ENCODE measurements around the gene ZNF367.

Gene ZNF367

DNA sequence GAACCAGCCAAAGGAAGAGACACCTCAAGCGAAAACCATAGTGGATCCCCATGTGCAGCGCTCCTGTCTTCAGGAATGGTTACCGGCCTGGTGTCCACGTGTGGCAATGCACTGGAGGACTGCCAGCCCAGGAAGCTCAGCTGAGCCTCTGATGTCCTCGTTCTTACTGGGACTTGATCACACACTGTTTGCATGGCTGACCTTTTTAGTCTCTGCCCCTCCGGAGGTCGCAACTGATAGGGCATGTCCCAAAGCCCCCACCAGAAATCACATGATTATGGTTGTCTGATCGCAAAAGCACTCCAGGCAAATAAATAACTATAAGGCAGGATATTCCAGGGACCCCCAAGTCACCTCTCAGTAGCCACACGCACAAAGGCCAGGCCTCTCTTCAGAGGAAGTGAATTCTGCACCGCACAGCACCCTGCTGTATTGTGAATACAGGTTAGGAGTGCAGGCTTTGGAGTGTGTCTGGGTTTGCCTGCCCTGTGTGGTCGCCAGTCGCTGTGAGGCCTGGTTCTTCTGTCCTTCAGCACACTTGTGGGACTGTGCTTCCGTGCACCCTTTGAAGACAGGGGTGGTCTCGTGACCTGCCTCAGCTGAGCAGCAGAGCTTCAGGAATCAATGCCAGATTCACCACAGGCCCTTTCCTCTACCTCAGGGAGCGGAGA is 18.4 kb upstream of the ZNF367 start:
- DNase-seq, result no peak

GRCh38 chr9:96436063-96436455 is 17.9 kb upstream of the ZNF367 start:
- no peak for DNase-seq

DNA sequence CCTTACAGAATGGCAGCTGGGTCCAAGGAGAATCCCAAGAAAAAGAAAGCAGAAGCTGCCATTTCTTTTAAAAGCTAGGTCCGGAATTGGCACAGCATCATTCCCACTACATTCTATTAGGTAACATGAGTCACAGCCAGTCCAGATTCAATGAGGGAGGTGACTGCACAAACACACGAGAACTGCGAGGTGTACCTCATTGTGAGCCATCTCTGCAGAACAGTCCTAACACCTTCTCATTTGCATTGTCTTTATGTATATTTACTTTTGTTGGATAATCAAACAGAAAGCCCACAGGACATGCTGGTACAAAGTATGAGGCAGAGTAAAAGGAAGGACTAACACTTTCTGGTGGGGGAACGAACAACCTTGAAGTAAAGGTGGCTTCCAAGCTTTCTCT is 17.2 kb upstream of the ZNF367 start:
- DNase-seq, result no peak

GRCh38 chr9:96430377-96430776 is 12.2 kb upstream of the ZNF367 start:
- DNase-seq, result no peak

- DNase-seq, result no peak
Observed at GRCh38 chr9:96429732-96430131, 11.6 kb upstream of the ZNF367 start.

DNA sequence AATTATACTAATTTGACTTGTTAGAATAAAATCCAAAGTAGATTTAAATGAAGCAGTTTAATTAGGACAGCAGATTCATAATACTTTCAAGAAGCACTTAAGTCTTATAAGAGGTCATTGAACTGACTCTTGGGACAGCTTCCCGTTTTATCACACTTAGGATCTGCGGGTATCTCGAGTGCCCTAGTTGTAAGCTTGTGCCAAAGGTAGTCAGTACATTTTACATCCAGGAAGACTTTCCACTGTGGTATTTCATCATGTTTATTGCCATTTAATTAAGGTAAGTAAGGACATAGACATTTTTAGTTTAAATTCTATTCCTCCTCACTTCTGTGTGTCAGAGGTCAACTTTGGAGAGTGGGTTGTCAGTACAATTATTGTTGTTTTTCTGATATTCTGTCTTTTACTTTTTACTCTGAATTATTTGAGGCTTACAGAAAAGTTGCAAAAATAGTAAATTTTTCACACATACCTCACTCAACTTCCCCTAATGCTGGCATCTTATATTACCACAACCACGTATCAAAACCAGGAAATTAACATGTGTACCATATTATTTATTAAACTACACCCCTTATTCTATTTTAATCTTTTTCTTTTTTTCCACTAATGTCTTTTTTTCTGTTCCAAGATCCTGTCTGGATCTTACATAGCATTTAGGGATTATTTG is 7.5 kb upstream of the ZNF367 start:
- no peak for DNase-seq

- no peak for DNase-seq
Observed at GRCh38 chr9:96423985-96424336, 5.8 kb upstream of the ZNF367 start.

DNA sequence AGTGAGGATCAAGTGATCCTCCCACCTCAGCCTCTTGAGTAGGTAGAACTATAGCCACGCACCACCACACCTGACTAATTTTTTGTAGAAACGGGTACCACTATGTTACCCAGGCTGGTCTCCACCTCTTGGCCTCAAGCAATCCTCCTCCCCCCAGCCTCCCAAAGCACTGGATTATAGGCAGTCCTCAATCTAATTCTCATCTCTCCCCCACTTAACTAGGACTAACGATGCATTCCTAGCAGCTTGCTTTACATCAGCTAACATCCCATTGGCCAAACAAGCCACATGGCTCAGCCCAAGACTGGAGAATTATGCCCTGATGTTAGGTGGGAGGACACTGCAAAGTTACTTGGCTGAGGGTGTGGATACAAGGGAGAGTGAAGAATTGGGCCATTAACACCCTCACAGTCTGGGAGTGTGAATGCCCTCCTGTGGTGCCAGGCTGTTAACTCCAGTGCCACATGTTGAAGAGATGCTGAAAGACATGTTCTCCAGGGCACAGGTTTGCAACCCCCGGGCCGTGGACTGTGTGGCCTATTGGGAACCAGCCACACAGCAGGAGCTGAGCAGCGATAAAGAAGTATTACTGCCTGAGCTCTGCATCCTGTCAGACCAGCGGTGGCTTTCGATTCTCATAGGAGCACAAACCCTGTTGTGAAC is 5.3 kb upstream of the ZNF367 start:
- DNase-seq, result no peak

GRCh38 chr9:96420468-96421219 is 2.5 kb upstream of the ZNF367 start:
- DNase-seq, result no peak

DNA sequence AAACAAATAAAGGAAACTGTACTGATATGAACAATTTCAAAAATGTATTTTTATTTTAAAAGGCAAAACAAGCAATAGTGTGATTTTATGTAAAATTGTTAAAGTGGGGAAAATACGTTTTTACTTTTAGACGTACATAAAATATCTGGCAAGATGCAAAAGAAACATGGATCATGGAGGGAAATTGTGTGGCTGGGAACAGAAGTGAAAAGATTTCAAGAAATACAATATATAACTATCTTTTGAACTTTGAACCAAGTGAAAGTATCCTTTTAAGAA is 1.5 kb upstream of the ZNF367 start:
- DNase-seq, result no peak

- DNase-seq, result peak; percentile 33
Observed at GRCh38 chr9:96418920-96419690, 935 bp upstream of the ZNF367 start.

- DNase-seq, result no peak
Observed at GRCh38 chr9:96417661-96418082, 498 bp downstream of the ZNF367 start.

DNA sequence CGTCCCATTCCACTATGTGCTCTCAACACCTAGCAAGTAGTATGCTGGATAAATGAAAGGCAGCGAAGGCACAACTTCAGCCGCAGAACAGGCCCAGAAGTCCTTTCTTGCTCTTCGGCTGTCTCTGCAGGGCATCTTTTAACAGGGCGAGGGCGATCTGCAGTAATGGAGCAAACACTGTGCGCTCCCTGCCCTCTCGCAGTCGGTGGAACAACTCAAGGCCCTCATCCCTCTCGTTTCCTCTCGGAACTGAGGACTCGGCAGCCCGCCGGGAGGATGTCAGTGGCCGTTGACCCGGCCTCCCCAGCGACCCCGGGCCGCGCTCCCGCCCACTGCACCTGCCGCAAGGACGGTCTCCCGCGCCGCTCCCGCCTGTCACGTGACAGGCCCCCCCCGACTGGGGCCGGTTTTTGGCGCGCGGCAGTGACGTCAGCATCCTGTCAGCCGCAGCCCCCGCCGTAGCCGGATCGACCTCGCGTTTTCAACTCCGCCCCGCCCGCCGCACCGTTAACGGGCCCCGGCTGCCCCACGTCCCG is 1.1 kb downstream of the ZNF367 start:
- peak; percentile 59 for DNase-seq

GRCh38 chr9:96413302-96414221 is 4.6 kb downstream of the ZNF367 start:
- DNase-seq, result no peak

GRCh38 chr9:96412174-96412913 is 5.8 kb downstream of the ZNF367 start:
- DNase-seq, result no peak

- no peak for DNase-seq
Observed at GRCh38 chr9:96411129-96411838, 6.9 kb downstream of the ZNF367 start.

GRCh38 chr9:96408409-96409280 is 9.5 kb downstream of the ZNF367 start:
- no peak for DNase-seq

DNA sequence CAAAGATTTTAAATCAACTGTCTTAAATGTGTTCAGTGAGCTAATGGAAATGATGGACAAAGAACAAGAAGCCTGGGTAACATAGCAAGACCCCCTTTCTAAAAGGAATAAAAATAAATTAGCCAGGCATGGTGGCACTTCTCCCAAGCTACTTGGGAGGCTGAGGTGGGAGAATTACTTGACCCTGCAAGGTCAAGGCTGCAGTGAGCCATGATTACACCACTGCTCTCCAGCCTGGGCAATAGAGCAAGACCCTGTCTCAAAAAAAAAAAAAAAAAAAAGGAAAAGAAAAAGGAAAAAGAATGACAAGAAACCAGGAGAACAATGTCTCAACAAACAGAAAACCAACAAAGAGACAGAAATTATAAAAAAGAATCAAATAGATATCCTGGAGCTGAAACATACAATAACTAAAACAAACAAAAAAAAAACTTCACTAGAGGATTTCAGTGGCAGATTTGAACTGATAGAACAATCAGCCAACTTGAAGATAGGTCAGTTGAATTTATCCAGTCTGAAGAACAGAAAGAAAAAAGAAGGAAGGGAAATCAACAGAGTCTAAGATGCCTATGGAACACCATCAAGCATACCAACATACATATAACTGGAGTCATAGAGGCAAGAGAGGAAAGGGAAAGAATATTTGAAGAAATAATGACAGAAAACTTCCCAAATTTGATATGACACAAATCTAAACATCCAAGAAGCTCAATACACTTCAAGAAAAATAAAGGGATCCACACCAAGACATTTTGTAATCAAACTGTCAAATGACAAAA is 17.8 kb downstream of the ZNF367 start:
- DNase-seq, result no peak

- no peak for DNase-seq
Observed at GRCh38 chr9:96399325-96399633, 18.9 kb downstream of the ZNF367 start.

Measured in DMS 273 treated with DMSO at 0.1 percent for 48 hours (cell line).